Uterus (tissue), 2 donors: Measurements from ENCODE around the gene GKN1.

Experiments
- POLR2A ChIP-seq, 2 donors: fragments of 450-650 bp; IDR thresholded peaks; one replicate each; pipeline ENCODE4 v1.6.1; 2016; ENCODE audit warnings: antibody characterized with exemption in 2 of 2, mild to moderate bottlenecking in 1 of 2, moderate library complexity in 1 of 2
- TF ChIP-seq, protein P1 (sequence below), 4 experiments: fragments of 200-600 bp in 2 of 4; fragments of 450-650 bp in 2 of 4; sonication (generic) in 2 of 4; IDR thresholded peaks; one replicate each; pipeline ENCODE4 v1.5.1; 2016 to 2019; ENCODE audit warnings: antibody characterized with exemption in 4 of 4, mild to moderate bottlenecking in 2 of 4, moderate library complexity in 1 of 4

- TF ChIP-seq, protein P1, sequence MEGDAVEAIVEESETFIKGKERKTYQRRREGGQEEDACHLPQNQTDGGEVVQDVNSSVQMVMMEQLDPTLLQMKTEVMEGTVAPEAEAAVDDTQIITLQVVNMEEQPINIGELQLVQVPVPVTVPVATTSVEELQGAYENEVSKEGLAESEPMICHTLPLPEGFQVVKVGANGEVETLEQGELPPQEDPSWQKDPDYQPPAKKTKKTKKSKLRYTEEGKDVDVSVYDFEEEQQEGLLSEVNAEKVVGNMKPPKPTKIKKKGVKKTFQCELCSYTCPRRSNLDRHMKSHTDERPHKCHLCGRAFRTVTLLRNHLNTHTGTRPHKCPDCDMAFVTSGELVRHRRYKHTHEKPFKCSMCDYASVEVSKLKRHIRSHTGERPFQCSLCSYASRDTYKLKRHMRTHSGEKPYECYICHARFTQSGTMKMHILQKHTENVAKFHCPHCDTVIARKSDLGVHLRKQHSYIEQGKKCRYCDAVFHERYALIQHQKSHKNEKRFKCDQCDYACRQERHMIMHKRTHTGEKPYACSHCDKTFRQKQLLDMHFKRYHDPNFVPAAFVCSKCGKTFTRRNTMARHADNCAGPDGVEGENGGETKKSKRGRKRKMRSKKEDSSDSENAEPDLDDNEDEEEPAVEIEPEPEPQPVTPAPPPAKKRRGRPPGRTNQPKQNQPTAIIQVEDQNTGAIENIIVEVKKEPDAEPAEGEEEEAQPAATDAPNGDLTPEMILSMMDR (IDR thresholded peaks at IDR 0.05), result no peak
- no peak for TF ChIP-seq POLR2A (IDR thresholded peaks at IDR 0.05)
Measured at GRCh38 chr2:69010437-69011194, 36.2 kb downstream of the GKN1 start.
